GM21717 (cell line): ENCODE results near the gene WDR5.
"Not testable (repeated sequence)": the region's sequence is repeated elsewhere in the genome, so short reads cannot be mapped to it uniquely, and the experiment has no call there.

Experiments used
- ATAC-seq: cut with Tn5 transposase; IDR thresholded peaks from one replicate; pipeline ENCODE4 v1.9.1; 2021; ENCODE audit warnings: mild to moderate bottlenecking, moderate library complexity; ENCODE audit not compliant: unreplicated experiment

The WDR5 gene

DNA sequence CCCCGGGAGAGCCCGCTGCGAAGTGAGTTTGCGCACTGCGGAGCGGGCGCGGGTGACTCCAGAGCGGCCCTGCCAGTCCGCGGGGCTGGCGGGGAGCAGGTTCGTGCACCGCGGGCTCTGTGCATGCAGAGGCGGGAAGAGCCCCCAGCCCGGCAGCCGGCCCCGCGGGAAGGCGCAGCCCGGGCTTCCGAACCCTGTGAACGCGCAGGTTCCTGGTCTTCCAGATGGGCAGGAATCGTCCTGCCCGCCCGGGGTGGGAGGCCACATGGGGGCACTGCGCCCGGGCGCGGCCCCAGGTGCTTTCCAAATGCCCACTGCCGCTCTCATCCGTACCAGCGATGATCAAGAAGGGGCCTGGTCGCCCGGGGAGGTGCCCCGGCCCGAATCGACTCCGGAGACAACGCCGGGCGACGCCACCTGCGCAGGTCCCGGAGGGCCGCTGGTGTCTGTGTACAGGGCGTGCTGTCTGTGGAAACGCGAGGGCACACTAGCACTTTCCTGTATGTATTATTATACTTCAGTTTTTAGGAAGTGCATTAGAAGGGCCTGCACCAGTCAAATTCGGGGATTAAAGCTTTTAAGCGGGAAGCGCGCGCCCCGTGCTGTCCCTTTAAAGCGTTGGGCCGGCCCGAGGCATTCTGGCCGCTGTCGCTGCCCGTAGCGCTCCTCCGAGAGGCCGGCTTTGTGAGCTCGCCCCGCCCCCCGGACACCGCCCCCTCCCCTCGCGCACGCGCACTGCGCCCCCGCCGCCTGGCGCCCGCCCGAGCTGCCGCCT lies at the start of gene WDR5:
WDR5 (plus strand) TSS at position 740 of the 775 bp plus-strand sequence. CDS start 3,796 bp downstream, outside the sequence.
- ATAC-seq: peak; percentile 42

DNA sequence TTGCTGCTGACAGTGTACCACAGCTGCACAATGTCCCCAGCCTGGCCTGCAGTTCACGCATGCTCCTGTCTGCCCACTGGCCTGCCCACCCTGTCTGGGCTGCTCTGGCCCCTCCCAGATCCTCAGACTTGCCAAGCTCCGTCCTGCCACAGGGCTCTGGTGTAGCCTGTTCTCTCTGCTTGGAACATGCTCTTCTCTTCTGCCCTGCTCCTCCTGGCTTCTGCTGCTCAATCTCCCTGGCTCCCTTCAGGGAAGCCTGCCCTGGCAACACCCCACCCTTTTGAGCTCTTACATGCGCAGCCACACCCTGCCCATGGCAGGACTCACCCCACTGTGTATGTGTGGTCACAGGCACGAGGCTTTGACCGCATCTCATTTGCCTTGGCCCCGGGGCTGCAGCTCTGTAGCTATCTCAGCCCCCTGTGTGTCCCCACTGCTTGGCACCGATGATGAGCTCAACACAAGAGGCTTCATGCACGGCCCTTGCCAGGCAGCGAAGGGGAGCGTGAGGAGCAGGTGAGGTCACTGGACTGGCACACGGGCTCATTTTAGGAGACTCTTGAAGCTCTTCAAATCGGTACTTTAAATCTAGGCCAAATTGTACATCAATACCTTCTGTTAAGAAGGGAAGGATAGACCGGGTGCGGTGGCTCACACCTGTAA lies 47.7 kb upstream of the WDR5 start:
- ATAC-seq: no peak

DNA sequence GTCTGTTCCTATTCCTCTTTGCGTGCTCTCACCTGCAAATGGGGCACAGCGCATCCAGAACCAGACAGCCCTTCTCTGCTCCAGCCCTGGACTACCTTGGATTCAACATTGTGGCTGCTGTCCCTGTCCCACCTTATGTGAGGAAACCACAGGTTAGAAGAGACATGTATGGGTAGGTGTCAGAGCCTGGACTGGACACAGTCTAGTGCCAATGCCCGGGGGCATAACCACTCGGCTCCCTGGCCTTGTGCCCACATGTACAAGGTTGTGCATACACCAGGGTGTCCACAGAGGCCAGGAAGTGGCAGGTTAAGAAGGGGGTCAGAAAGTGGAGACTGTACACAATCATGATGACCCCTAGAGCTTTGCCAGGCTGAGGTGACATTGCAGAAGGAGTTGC lies 45.9 kb upstream of the WDR5 start:
- ATAC-seq: no peak

DNA sequence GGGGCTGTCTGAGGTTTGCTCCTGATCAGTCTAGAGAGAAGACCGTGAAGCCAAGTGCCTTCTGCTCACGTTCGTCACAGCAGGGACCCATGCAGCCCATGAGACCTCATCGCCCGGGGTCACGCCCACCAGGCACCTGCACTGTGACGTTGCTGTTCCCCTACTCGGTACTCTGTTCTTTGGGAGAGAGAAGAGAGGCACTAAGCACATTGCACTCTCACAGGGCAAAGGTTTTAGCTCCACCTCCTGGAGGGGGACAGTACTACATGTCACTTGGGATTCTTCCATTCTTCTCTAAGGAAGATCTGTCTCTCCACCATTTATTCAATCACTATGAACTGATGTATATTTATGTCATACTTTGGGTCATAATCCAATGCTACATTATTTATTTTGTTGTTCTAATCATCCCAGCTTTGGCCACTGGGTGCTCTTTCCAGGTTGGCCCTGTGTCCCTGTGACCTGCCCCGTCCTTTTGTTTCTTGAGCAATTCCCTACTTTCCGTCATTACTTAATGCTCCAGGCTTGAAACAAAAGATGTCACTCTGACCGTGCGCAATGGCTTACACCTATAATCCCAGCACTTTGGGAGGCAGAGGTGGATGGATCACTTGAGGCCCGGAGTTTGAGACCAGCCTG lies 36.6 kb upstream of the WDR5 start:
- ATAC-seq: no peak

DNA sequence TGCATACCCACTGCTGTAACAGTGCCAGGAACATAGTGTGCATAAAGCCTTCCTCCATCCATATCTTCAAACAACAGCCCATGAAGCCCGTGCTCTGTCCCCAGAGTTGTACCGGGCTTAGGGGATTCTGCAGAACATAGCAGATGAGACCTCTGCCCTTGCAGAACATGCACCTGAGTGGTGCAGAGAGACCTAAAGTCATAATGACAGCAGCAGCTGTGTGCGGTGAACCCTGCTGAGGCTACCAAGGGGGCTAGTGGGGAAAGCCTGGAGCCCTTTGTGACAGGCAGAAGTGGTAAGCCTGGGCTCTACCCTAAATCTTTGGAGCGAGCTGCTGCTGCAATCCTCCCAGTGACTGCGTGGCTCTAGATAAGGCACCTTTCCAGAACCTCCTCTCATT lies 35.8 kb upstream of the WDR5 start:
- ATAC-seq: no peak

DNA sequence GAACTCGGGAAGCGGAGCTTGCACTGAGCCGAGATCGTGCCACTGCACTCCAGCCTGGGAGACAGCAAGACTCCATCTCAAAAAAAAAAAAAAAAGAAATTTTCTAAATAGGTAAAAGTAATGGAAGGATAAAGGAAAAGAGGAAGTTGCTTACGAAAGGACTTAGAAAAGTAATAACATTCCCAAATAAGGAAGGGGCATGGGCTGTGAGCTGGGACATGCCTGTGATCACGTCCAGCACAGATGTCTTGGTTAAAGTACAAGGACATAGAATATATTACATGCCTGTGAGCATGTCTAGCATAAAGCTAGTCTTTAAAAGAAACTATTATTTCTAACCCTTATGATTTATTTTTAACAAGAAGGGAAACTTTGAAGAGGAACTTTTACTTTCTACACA lies 34.7 kb upstream of the WDR5 start:
- not testable (repeated sequence) for ATAC-seq

DNA sequence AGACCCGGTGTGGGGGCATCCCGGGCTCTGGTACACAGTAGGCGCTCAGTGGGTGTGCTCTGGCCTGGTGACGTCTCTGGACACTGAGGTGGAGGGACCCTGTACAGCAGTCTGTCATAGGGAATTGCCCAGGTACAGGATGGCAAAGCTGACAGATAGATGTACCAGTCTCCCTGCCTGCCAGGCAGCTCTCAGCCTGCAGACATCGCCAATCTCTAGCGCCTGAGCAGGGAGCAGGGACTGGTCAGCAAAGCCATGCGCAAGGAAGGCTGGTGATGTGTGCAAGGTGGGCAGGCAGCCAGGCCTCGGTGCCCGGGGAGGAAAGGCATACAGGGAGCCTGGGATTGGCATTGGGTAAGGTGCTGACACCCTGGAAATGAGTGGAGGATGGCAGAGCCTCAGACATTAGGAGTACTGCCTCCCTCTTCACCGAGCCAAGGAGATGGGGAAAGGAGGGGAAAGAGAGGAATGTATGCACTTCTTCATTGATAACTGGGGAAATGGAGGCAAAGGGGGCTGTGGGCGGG lies 34.2 kb upstream of the WDR5 start:
- ATAC-seq: no peak

DNA sequence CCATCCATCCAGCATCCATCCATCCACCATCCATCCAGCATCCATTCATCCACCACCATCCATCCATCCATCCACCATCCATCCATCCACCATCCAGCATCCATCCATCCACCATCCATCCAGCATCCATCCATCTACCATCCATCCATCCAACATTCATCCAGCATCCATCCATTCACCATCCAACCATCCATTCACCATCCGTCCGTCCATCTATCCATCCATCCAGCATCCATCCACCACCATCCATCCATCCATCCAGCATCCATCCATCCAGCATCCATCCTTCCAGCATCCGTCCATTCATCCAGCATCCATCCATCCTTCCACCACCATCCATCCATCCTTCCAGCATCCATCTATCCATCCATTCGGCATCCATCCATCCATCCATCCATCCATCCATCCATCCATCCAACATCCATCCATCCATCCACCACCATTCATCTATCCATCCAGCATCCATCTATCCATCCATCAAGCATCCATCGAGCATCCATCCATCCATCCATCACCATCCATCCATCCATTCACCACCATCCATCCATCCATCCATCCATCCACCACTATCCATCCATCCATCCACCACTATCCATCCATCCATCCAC lies 32.4 kb upstream of the WDR5 start:
- ATAC-seq: no peak

DNA sequence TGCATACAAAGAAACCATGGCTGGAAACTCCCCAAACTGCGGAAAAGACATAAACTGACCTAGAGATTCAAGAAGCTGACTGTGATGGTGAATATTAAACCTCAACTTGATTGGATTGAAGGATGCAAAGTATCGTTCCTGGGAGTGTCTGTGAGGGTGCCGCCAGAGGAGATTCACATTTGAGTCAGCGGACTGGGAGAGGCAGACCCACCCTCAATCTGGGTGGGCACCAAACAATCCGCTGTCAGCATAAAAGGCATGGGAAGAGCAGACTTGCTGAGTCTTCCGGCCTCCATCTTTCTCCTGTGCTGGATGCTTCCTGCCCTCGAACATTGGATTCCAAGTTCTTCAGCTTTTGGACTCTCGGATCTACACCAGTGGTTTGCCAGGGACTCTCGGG lies 24.8 kb upstream of the WDR5 start:
- ATAC-seq: no peak

DNA sequence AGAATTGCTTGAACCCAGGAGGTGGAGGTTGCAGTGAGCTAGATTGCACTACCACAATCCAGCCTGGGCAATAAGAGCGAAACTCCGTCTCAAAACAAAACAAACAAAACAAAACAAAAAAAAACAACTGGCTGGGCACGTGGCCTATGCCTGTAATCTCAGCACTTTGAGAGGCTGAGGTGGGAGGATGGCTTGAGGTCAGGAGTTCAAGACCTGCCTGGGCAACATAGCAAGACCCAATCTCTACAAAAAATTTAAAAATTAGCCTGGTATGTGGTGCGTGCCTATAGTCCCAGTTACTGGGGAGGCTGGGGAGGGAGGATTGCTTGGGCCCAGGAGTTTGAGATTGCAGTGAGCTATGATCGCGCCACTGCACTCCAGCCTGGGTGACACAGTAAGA lies 23.3 kb upstream of the WDR5 start:
- no peak for ATAC-seq

DNA sequence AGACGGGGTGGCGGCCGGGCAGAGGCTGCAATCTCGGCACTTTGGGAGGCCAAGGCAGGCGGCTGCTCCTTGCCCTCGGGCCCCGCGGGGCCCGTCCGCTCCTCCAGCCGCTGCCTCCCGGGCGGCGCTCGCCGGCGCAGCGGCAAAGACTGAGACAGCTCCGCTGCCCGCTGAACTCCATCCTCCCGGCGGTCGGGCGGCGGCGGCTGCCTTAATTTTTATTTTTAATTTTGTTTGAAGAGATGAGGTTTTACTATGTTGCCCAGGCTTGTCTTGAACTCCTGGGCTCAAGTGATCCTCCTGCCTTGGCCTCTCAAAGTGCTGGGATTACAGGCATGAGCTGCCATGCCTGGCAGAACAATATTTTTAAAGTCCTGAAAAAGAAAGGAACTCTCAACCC lies 16.9 kb upstream of the WDR5 start:
- ATAC-seq: not testable (repeated sequence)

DNA sequence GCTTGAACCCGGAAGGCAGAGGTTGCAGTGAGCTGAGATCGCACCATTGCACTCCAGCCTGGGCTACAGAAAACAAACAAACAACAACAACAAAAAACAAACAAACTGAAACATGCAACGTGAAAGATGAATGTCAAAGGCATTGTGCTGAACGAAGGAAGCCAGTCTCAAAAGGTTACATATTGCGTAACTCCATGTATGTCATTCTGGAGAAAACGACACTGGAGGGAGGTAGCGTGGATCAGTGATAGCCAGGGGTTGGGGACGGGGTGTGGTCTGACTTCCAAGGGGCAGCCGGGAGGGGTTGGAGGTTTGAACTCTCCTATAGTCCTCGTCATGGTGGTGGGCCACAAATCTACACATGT lies 12.1 kb upstream of the WDR5 start:
- no peak for ATAC-seq

DNA sequence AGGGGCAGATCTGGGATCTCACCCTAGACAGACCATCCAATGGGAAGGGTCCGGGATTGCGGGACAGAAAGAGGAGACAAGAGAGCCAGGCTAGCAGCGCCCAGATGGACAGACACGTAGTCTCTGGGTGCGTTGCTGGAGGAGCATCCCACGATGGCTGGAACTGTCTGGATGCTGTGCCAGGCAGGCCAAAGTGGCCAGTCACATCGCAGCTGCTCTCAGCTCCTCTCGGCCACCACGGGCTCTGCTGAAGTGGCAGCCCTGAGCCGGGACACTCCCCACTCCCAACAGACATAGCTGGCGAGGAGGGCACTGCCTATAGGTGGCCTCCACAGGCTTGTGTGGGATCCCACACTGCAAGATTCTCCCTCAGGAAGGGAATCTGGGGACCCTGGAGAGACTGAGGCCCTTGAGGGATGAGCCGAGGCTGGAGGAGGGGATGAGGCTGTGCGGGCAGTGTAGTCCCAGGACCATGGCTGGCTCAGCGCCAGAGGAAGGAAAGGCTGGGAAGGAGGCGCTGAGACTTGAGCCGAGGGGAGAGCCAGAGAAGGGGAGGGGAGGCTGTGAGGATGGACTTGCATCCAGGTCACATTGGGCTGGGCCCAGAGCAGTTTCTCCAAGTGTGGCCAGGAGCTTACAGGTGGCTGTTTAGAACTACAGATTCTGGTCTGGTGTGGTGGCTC lies 10.3 kb upstream of the WDR5 start:
- ATAC-seq: no peak

DNA sequence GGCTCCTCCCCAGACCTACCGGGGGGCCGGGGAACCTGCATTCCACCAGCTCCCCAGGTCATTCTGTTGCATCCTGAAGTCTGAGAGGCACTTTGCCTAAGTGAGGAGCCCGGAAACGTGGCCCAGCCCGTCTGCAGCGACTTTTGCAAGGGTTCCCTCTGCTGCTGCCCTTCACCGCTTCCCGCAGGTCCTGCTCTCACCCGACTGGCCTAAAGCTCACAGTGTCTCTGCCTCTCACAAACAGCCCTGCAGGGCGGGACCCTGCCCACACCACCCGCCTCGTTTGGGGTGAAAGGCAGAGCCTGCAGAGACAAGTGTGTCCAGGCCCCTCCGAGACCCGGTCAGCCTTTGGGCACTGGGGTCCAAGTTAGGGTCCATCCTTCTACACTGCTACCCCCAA lies 9.5 kb upstream of the WDR5 start:
- no peak for ATAC-seq

DNA sequence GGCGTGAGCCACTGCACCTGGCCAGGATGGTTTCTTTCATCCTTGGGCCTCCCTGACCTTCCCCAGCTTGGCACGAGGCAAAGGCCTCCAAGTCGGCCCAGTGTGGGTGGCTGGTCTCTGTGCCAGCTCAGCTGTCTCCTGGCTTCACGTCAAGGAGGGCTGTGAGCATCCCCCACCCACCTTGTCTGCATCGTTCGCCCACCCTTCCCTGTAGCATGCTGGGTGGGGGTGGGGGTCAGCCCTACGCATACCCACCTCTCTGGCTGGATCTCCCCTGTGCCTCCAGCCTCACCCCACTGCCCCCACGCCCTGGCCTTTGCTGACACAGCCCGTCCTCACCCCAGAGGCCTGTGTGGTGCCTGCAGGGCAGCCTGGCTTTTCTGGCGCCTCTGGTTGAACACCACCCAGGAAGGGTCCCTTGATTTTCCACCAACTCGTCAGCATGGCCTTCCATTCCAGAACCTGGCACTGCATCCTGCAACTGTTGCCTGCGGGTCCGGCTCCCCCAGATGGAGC lies 8.8 kb upstream of the WDR5 start:
- no peak for ATAC-seq

DNA sequence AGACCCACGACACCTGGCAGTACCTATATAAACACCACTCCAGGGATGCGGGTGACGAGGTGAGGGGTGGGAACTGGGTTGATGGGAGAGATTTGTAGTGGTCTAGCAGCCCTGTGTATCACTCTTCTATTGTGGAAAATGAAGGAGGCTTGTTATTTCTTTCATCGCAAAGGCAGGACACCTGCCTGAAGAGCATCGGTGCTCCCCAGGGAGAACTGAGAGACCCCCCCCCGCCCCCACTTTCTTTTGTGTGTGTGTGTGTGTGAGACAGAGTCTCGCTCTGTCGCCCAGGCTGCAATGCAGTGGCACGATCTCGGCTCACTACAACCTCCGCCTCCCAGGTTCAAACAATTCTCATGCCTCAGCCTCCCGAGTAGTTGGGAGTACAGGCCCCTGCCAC lies 8.3 kb upstream of the WDR5 start:
- ATAC-seq: no peak

DNA sequence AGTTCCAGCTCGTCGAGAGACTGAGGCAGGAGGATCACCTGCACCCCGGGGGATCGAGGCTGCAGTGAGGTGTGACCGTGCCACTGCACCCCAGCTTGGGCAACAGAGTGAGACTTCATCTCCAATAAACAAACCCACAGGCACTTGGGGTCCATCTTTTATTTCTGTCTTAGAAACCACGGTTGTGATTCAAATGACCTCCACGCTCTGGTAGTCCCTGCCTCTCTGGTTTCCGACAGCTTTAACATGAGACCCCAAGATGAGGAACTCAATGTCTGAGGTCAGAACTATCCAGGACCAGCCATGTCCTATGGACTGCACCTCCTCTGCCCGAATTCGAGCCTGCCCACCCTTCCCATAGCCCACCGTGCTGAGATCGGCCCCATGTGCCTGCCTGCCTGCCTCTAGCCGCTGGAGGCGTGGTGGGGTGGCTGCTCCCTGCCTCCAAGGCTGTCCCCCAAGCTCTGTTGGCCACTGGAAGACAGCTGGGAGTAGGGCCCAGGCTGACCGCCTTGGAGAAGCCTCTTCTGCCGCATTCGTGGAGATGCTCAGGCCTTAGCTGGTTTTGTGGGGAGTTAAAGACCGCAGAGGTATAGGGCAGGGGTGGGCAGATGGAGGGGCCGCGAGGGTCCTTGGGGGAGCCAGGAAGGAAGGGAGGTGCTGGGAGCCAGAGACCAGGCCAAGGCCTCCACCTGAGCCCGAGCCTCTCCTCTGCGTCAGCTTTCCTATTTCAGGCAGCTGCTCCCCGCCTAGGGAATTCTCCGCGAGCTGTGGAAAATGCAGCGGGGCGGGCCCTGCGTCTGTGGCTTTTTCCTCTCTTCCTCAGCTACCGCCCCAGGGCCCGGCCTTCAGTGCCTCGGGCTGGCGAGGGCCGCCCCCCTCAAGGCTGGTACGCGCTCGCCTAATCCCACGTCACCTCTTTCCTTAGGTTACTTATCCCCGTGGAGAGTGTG lies 6.9 kb upstream of the WDR5 start:
- ATAC-seq: no peak

DNA sequence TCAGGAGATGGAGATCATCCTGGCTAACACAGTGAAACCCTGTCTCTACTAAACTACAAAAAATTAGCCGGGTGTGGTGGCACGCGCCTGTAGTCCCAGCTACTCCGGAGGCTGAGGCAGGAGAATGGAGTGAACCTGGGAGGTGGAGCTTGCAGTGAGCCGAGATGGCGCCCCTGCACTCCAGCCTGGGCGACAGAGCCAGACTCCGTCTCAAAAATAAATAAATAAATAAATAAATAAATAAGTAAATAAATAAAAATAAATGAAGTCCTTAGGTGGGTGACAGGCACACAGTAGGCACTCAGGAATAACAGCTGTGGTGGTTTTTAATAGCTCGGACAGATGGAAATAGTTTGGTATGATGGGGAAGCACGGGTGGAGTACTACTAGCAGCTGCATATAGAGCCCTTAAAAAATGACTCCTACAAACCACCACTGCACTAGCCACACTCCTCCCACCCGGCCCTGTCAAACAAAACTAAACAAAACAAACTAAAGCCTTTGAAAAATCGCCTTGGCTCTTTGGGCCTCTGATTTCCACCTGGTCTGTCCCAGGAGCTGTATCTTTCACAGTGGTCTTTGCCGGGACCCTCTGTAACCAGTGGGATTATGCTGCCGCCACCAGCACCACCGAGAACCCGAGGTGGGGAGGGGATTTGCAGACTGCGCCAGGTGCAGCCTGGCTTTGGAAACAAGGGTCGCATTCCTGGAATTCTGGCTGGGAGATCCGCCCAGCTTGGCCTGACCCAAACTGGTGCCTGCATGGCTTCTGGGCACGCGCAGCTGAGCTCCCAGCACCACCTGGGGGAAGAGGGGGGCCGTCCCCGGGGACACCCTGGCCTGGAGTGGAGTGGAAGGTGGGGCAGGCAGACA lies 5.1 kb upstream of the WDR5 start:
- ATAC-seq: no peak
